Central memory CD4-positive, alpha-beta T cell (primary cell): ENCODE results near the gene MC1R.
"Not testable (repeated sequence)": the region's sequence is repeated elsewhere in the genome, so short reads cannot be mapped to it uniquely, and the experiment has no call there.

Experiments
- DNase-seq: peaks from one replicate; pipeline ENCODE4 v3.0.0; 2022
- total RNA-seq, 3 experiments: gene quantifications; one replicate each; lab custom pipeline; 2026; lab: John Stamatoyannopoulos, UW

MC1R gene
- total RNA-seq = 2.7 to 11.2 (median 7.0) reads per million in 3 experiments

GRCh38 chr16:89918453-89919347 is at the start of gene MC1R:
TSS of gene MC1R (plus strand) at chr16:89918862. CDS start at chr16:89919259, 397 bp downstream.
- no peak for DNase-seq

GRCh38 chr16:89869911-89870310 is 48.8 kb upstream of the MC1R start:
- no peak for DNase-seq

GRCh38 chr16:89870440-89870839 is 48.2 kb upstream of the MC1R start:
- no peak for DNase-seq

GRCh38 chr16:89871895-89872294 is 46.8 kb upstream of the MC1R start:
- DNase-seq = no peak

GRCh38 chr16:89873109-89873971 is 45.3 kb upstream of the MC1R start, which contains the start of gene TCF25:
TSS of gene TCF25 (plus strand) at chr16:89873592. CDS start at chr16:89873668, 76 bp downstream.
- peak; percentile 83 for DNase-seq

- DNase-seq = peak; percentile 94
Observed at GRCh38 chr16:89873972-89874689, 44.5 kb upstream of the MC1R start.

- not testable (repeated sequence) for DNase-seq
Observed at GRCh38 chr16:89879123-89879522, 39.5 kb upstream of the MC1R start.

GRCh38 chr16:89880477-89881367 is 37.9 kb upstream of the MC1R start:
- no peak for DNase-seq

- no peak for DNase-seq
Observed at GRCh38 chr16:89881368-89881730, 37.3 kb upstream of the MC1R start.

GRCh38 chr16:89883346-89884040 is 35.2 kb upstream of the MC1R start:
- no peak for DNase-seq

- DNase-seq = no peak
Observed at GRCh38 chr16:89884041-89884421, 34.6 kb upstream of the MC1R start.

- DNase-seq = no peak
Observed at GRCh38 chr16:89887243-89887642, 31.4 kb upstream of the MC1R start.

GRCh38 chr16:89890200-89890599 is 28.5 kb upstream of the MC1R start:
- DNase-seq = no peak

GRCh38 chr16:89890886-89891657 is 27.6 kb upstream of the MC1R start:
- no peak for DNase-seq

- no peak for DNase-seq
Observed at GRCh38 chr16:89892055-89892630, 26.5 kb upstream of the MC1R start.

GRCh38 chr16:89892635-89893034 is 26.0 kb upstream of the MC1R start:
- no peak for DNase-seq

- no peak for DNase-seq
Observed at GRCh38 chr16:89893642-89894548, 24.8 kb upstream of the MC1R start.

- no peak for DNase-seq
Observed at GRCh38 chr16:89895482-89896250, 23.0 kb upstream of the MC1R start.
